B cell (primary cell): ENCODE results near the gene SLAIN2.

Source experiments
- EZH2 ChIP-seq: IDR thresholded peaks from 2 replicates; pipeline ENCODE4 v1.6.1; 2012; ENCODE audit warnings: borderline replicate concordance, low read depth, mild to moderate bottlenecking, moderate library complexity, low read length; ENCODE audit not compliant: insufficient read depth, poor library complexity, severe bottlenecking
- TF ChIP-seq, protein P1 (sequence below): fragments of 200-600 bp; IDR thresholded peaks from one replicate; pipeline ENCODE4 v1.8.0; 2022; ENCODE audit warnings: antibody characterized with exemption, mild to moderate bottlenecking

DNA sequence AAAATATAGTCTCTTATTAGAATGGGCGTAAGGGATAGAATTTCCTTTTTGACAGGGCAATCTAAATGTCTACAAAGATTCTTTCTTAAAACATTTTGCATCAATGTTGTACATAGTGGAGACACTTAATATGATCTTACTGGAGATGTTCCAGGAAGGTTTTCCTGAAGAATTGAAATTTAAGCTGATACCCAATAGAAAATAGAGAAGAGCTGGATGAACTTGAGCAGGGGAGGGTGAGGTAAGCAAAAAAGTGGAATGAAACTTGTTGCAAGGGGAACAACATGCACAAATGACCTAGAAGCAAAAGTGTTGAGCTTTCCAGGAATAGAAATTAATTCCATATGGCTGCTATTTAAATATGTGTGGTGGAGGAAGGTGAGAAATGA, 19.7 kb downstream of the SLAIN2 start:
- TF ChIP-seq, protein P1, sequence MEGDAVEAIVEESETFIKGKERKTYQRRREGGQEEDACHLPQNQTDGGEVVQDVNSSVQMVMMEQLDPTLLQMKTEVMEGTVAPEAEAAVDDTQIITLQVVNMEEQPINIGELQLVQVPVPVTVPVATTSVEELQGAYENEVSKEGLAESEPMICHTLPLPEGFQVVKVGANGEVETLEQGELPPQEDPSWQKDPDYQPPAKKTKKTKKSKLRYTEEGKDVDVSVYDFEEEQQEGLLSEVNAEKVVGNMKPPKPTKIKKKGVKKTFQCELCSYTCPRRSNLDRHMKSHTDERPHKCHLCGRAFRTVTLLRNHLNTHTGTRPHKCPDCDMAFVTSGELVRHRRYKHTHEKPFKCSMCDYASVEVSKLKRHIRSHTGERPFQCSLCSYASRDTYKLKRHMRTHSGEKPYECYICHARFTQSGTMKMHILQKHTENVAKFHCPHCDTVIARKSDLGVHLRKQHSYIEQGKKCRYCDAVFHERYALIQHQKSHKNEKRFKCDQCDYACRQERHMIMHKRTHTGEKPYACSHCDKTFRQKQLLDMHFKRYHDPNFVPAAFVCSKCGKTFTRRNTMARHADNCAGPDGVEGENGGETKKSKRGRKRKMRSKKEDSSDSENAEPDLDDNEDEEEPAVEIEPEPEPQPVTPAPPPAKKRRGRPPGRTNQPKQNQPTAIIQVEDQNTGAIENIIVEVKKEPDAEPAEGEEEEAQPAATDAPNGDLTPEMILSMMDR, result no peak
- TF ChIP-seq EZH2, result no peak
